Endothelial cell of umbilical vein (primary cell): Measurements from ENCODE around the gene METTL21C. TPM values are rescaled to one million over a fixed set of nuclear protein-coding genes. Genes with fewer than 3 reads are reported as not detected.

Experiments
- BruUV-seq: library from RNA; stranded (reverse); fragments of 400-500 nt; replicated peaks from 2 replicates; lab custom pipeline; 2021; lab: Mats Ljungman, UMichigan
- CTCF ChIA-PET: fragments of 300-600, 350-600 bp; sonication (Branson Sonifier 250); formaldehyde crosslinking; loops from one replicate; lab custom pipeline; 2021; ENCODE audit warnings: antibody characterized with exemption, inconsistent platforms; lab: Charles Lee
- POLR2A ChIA-PET: fragments of 300-600, 350-600 bp; sonication (Branson Sonifier 250); formaldehyde crosslinking; loops from one replicate; lab custom pipeline; 2021; ENCODE audit warnings: antibody characterized with exemption, inconsistent platforms; lab: Charles Lee
- DNase-seq: peaks from one replicate; pipeline ENCODE4 v3.0.0-alpha.2; 2011; ENCODE audit warnings: low read depth, low spot score
- FAIRE-seq: peaks from 2 replicates; lab custom pipeline; 2011; peaks lifted over from hg19 to GRCh38; lab: Jason Lieb, UNC
- H2AFZ ChIP-seq: 2 replicates; pipeline ENCODE4 v1.6.0; 2012; ENCODE audit warnings: low read depth, low read length, control low read depth, inconsistent platforms
- H3K27ac ChIP-seq: 2 replicates; pipeline ENCODE4 v1.5.1; 2011; ENCODE audit warnings: low read depth, mild to moderate bottlenecking, control low read depth, low read length, moderate library complexity; ENCODE audit not compliant: insufficient read depth
- H3K27me3 ChIP-seq, 2 experiments: 2 replicates each; pipeline versions ENCODE4 v1.6.0 to v1.6.1; 2011; ENCODE audit warnings: low read length in 2 of 2, mixed read lengths in 1 of 2; ENCODE audit not compliant: control insufficient read depth in 2 of 2, insufficient read depth in 2 of 2
- H3K36me3 ChIP-seq, 2 experiments: 2 replicates in 1 of 2; 3 replicates in 1 of 2; pipeline ENCODE4 v1.5.1; 2011; ENCODE audit warnings: low read length in 2 of 2, mild to moderate bottlenecking in 1 of 2, moderate library complexity in 1 of 2; ENCODE audit not compliant: control insufficient read depth in 2 of 2, insufficient read depth in 2 of 2; ENCODE audit errors: extremely low read depth in 1 of 2
- H3K4me1 ChIP-seq: 3 replicates; pipeline ENCODE4 v1.5.1; 2011; ENCODE audit warnings: mild to moderate bottlenecking, low read length; ENCODE audit not compliant: control insufficient read depth, insufficient read depth; ENCODE audit errors: extremely low read depth
- H3K4me2 ChIP-seq: 2 replicates; pipeline ENCODE4 v1.6.1; 2011; ENCODE audit warnings: low read length, control low read depth, mixed read lengths; ENCODE audit not compliant: insufficient read depth
- H3K4me3 ChIP-seq, 3 experiments: fragments of 200-600 bp in 1 of 3; sonication (generic), shearing (Covaris generic) in 1 of 3; replicated peaks in 1 of 3; 2 replicates each; pipeline ENCODE4 v1.5.1; 2011 to 2016; ENCODE audit warnings: control low read depth in 3 of 3, low read length in 3 of 3, mild to moderate bottlenecking in 2 of 3, inconsistent platforms in 1 of 3, low read depth in 1 of 3, moderate library complexity in 1 of 3; ENCODE audit not compliant: insufficient read depth in 1 of 3
- H3K79me2 ChIP-seq: 2 replicates; pipeline ENCODE4 v1.6.0; 2012; ENCODE audit warnings: low read length, inconsistent platforms; ENCODE audit not compliant: control insufficient read depth, insufficient read depth
- H3K9ac ChIP-seq: replicated peaks from 2 replicates; pipeline ENCODE3; 2011; ENCODE audit warnings: low read length, control low read depth; ENCODE audit not compliant: insufficient read depth; ENCODE audit errors: extremely low read depth
- H3K9me1 ChIP-seq: replicated peaks from 3 replicates; pipeline ENCODE4 v1.6.0; 2011; ENCODE audit warnings: mild to moderate bottlenecking, low read length; ENCODE audit not compliant: control insufficient read depth, insufficient read depth; ENCODE audit errors: extremely low read depth
- H3K9me3 ChIP-seq: replicated peaks from 2 replicates; pipeline ENCODE4 v1.5.1; 2012; ENCODE audit warnings: low read length, inconsistent platforms; ENCODE audit not compliant: control insufficient read depth, insufficient read depth
- H4K20me1 ChIP-seq: replicated peaks from 2 replicates; pipeline ENCODE3; 2011; ENCODE audit warnings: mild to moderate bottlenecking, low read length; ENCODE audit not compliant: control insufficient read depth, insufficient read depth; ENCODE audit errors: extremely low read depth
- CTCF ChIP-seq, 2 donors: IDR thresholded peaks; 1 replicate in 1 of 2; 2 replicates in 1 of 2; pipeline ENCODE4 v1.5.1; 2011; ENCODE audit warnings: low read length in 2 of 2, mild to moderate bottlenecking in 2 of 2, moderate library complexity in 2 of 2, control low read depth in 1 of 2, inconsistent platforms in 1 of 2, low read depth in 1 of 2; ENCODE audit not compliant: insufficient read depth in 1 of 2; ENCODE audit errors: extremely low read depth in 1 of 2
- EZH2 ChIP-seq: IDR thresholded peaks from 2 replicates; pipeline ENCODE4 v1.6.1; 2012; ENCODE audit warnings: borderline replicate concordance, low read depth, mild to moderate bottlenecking, moderate library complexity, low read length, inconsistent platforms; ENCODE audit not compliant: severe bottlenecking
- GATA2 ChIP-seq: IDR thresholded peaks from 2 replicates; pipeline ENCODE4 v1.7.0; 2011; ENCODE audit warnings: low read depth, mild to moderate bottlenecking, moderate library complexity, mixed read lengths, low read length; ENCODE audit not compliant: insufficient read length, insufficient read depth
- MAX ChIP-seq: IDR thresholded peaks from 2 replicates; pipeline ENCODE4 v1.6.1; 2011; ENCODE audit not compliant: insufficient read depth, insufficient read length
- MYC ChIP-seq: IDR thresholded peaks from one replicate; pipeline ENCODE4 v1.6.1; 2011; ENCODE audit warnings: mild to moderate bottlenecking, low read depth, low read length
- POLR2A ChIP-seq: IDR thresholded peaks from 2 replicates; pipeline ENCODE4 v1.6.1; 2012; ENCODE audit warnings: low read depth, mild to moderate bottlenecking, control low read depth, low read length
- POLR2AphosphoS5 ChIP-seq: IDR thresholded peaks from 2 replicates; pipeline ENCODE4 v1.6.1; 2012; ENCODE audit warnings: low read depth, mild to moderate bottlenecking, control low read depth, low read length, moderate library complexity; ENCODE audit not compliant: insufficient read depth
- dilution Hi-C: fragments of 300-500 bp; cut with MboI; formaldehyde crosslinking; loops from one replicate; pipeline ENCODE4 v1.15.0; 2019; ENCODE audit warnings: low sequenced_read_pairs; ENCODE audit not compliant: extremely low pct_ligation_motif_present
- intact Hi-C: fragments of 100-400 bp; cut with micrococcal nuclease; formaldehyde crosslinking; loops from one replicate; pipeline ENCODE4 v1.10.0; 2022
- polyA plus RNA-seq, 4 experiments: library from polyadenylated mRNA; depleted of rRNA in 3 of 4; stranded (reverse) in 3 of 4; unstranded in 1 of 4; fragments of >200 nt; gene quantifications; 2 replicates each; pipeline versions ENCODE4 v1.2.1 to v1.2.3, GENCODE V29; 2011 to 2012; ENCODE audit warnings: missing spikeins in 1 of 4
- total RNA-seq: library from RNA; stranded (reverse); gene quantifications from 2 replicates; pipeline ENCODE4 v1.2.3, GENCODE V29; 2021

The METTL21C gene
- total and polyA plus RNA-seq, 2 donors (not counting 3 experiments of a cell fraction or from before 2014, with no cell fraction given) = not detected

- no peaks in the 10 kb centered on the region for H3K9me3 ChIP-seq
- no peaks in the 10 kb centered on the region for H3K27me3 ChIP-seq
- TF ChIP-seq POLR2AphosphoS5 (no peak), POLR2A (no peak), GATA2 (no peak)
- FAIRE-seq (no peak), DNase-seq (no peak)
- no TSS peak for BruUV-seq
- POLR2A ChIA-PET = no interaction called here
- no peak overlapping the region for H3K9ac ChIP-seq
- intact Hi-C loops = no loop called here
- H3K4me3 ChIP-seq = no peak overlapping the region
- H3K36me3 ChIP-seq = no peaks in the 10 kb centered on the region
- H3K79me2 ChIP-seq = no peaks in the 10 kb centered on the region
- dilution Hi-C loops = no loop called here
- no peak overlapping the region for H3K4me2 ChIP-seq
- H2AFZ ChIP-seq = no peak overlapping the region
- no peaks in the 10 kb centered on the region for H3K4me1 ChIP-seq
- H3K9me1 ChIP-seq = no peaks in the 10 kb centered on the region
- no peaks in the 10 kb centered on the region for H4K20me1 ChIP-seq
- CTCF ChIA-PET = interaction anchor here (0.7 to 2.4 kb wide), 2 partner anchors 12 to 36 kb away, joined by 3 to 13 read pairs; no protein-coding TSS in a partner anchor
- H3K27ac ChIP-seq = no peak overlapping the region
These were observed 6.4 kb downstream of the METTL21C start for GRCh38 chr13:102688306-102688973.

- H4K20me1 ChIP-seq = no peaks in the 10 kb centered on the region
- H3K9me1 ChIP-seq = no peaks in the 10 kb centered on the region
- no peak overlapping the region for H3K4me2 ChIP-seq
- ChIA-PET CTCF (interaction anchor here (1.8 kb wide), 1 partner anchor 37 kb away, joined by 6 read pairs; no protein-coding TSS in a partner anchor), POLR2A (no interaction called here)
- no peaks in the 10 kb centered on the region for H3K79me2 ChIP-seq
- H3K4me3 ChIP-seq = no peak overlapping the region
- BruUV-seq = no TSS peak
- TF ChIP-seq POLR2A (no peak), MAX (no peak), GATA2 (no peak), EZH2 (no peak), CTCF (IDR thresholded peaks at IDR 0.05; ENCODE audit: extremely low read depth in 1 of 2, insufficient read depth in 1 of 2, low read depth in 1 of 2, low read length in 2 of 2) (no peak), MYC (no peak), POLR2AphosphoS5 (no peak)
- intact Hi-C loops (no loop called here), dilution Hi-C loops (no loop called here)
- no peaks in the 10 kb centered on the region for H3K27me3 ChIP-seq
- H3K36me3 ChIP-seq = no peaks in the 10 kb centered on the region
- no peak for DNase-seq
- no peaks in the 10 kb centered on the region for H3K9me3 ChIP-seq
- H2AFZ ChIP-seq = no peak overlapping the region
- no peak overlapping the region for H3K9ac ChIP-seq
- FAIRE-seq = no peak
- no peak overlapping the region for H3K27ac ChIP-seq
- H3K4me1 ChIP-seq = no peaks in the 10 kb centered on the region
These were observed 7.3 kb downstream of the METTL21C start for GRCh38 chr13:102687520-102687919.
